Esophagus muscularis mucosa (tissue), 4 donors: ENCODE measurements around the gene CAMTA1.

Source experiments
- CTCF ChIP-seq, 3 experiments: fragments of 200-600 bp in 2 of 3; fragments of 450-650 bp in 1 of 3; sonication (generic) in 2 of 3; IDR thresholded peaks; one replicate each; pipeline ENCODE4 v1.5.1; 2017 to 2019; ENCODE audit warnings: antibody characterized with exemption in 3 of 3, mild to moderate bottlenecking in 2 of 3, moderate library complexity in 1 of 3
- EP300 ChIP-seq: sonication (generic); formaldehyde crosslinking; IDR thresholded peaks from one replicate; pipeline ENCODE4 v1.6.1; 2017; ENCODE audit warnings: antibody characterized with exemption
- POLR2A ChIP-seq: fragments of 450-650 bp; IDR thresholded peaks from one replicate; pipeline ENCODE4 v1.6.1; 2017; ENCODE audit warnings: antibody characterized with exemption, moderate library complexity, mild to moderate bottlenecking, low read depth
- POLR2AphosphoS5 ChIP-seq, 2 donors: sonication (generic); formaldehyde crosslinking; IDR thresholded peaks; one replicate each; pipeline ENCODE4 v1.6.1; 2017; ENCODE audit warnings: antibody characterized with exemption in 2 of 2

GRCh38 chr1:6944434-6944833, 159.2 kb downstream of the CAMTA1 start:
- TF ChIP-seq CTCF (IDR thresholded peaks at IDR 0.05) = no peak
- TF ChIP-seq POLR2A = no peak
- no peak for TF ChIP-seq EP300
- no peak for TF ChIP-seq POLR2AphosphoS5 (IDR thresholded peaks at IDR 0.05)
